IMR-90 (cell line): ENCODE data around the gene LRG1. TPM values are rescaled to one million over a fixed set of nuclear protein-coding genes. Genes with fewer than 3 reads are reported as not detected.

ENCODE experiments used
- ATAC-seq: fragments of 200-7000 bp; cut with Tn5 transposase; 2 replicates; pipeline ENCODE4 v1.9.1; 2020; ENCODE audit warnings: low read depth, mild to moderate bottlenecking, moderate library complexity
- BruUV-seq: library from RNA; stranded (reverse); fragments of 400-500 nt; replicated peaks from 2 replicates; lab custom pipeline; 2021; lab: Mats Ljungman, UMichigan
- CTCF ChIA-PET: fragments of 300-600 bp; formaldehyde crosslinking; extraction: SDS; loops from one replicate; lab custom pipeline; 2021; ENCODE audit warnings: antibody characterized with exemption; lab: Yijun Ruan, JAX
- POLR2A ChIA-PET: fragments of 300-600 bp; sonication (Branson Sonifier 250); formaldehyde crosslinking; loops from one replicate; lab custom pipeline; 2022; ENCODE audit warnings: antibody characterized with exemption; ENCODE audit not compliant: unreplicated experiment; lab: Charles Lee
- DNase-seq: peaks from one replicate; pipeline ENCODE4 v3.0.0; 2013
- H2AFZ ChIP-seq: replicated peaks from 2 replicates; pipeline ENCODE3; 2013; ENCODE audit warnings: low read length, mild to moderate bottlenecking; ENCODE audit not compliant: poor library complexity
- H2AK5ac ChIP-seq: 2 replicates; pipeline ENCODE4 v1.6.1; 2013; ENCODE audit warnings: low read depth, low read length, inconsistent platforms
- H2AK9ac ChIP-seq: replicated peaks from 2 replicates; pipeline ENCODE3; 2013; ENCODE audit warnings: mild to moderate bottlenecking, low read depth, low read length, moderate library complexity; ENCODE audit not compliant: poor library complexity
- H2BK120ac ChIP-seq: 2 replicates; pipeline ENCODE4 v1.6.1; 2013; ENCODE audit warnings: low read depth, low read length, inconsistent platforms
- H2BK15ac ChIP-seq: 3 replicates; pipeline ENCODE4 v1.6.1; 2013; ENCODE audit warnings: low read depth, low read length, inconsistent platforms
- H2BK20ac ChIP-seq: 2 replicates; pipeline ENCODE4 v1.6.1; 2013; ENCODE audit warnings: low read depth, mild to moderate bottlenecking, inconsistent platforms, low read length, moderate library complexity
- H2BK5ac ChIP-seq: 2 replicates; pipeline ENCODE4 v1.6.1; 2013; ENCODE audit warnings: mild to moderate bottlenecking, low read depth, low read length, inconsistent platforms; ENCODE audit not compliant: poor library complexity, severe bottlenecking
- H3K14ac ChIP-seq: replicated peaks from 2 replicates; pipeline ENCODE4 v1.6.1; 2013; ENCODE audit warnings: low read depth, low read length, inconsistent platforms
- H3K18ac ChIP-seq: 2 replicates; pipeline ENCODE4 v1.6.1; 2013; ENCODE audit warnings: low read depth, low read length, control low read depth
- H3K23ac ChIP-seq: 2 replicates; pipeline ENCODE4 v1.6.1; 2013; ENCODE audit warnings: low read depth, low read length, inconsistent platforms
- H3K27ac ChIP-seq: 2 replicates; pipeline ENCODE4 v1.5.1; 2013; ENCODE audit warnings: mild to moderate bottlenecking, control low read depth, low read length; ENCODE audit not compliant: insufficient read depth
- H3K27me3 ChIP-seq: 2 replicates; pipeline ENCODE4 v1.6.1; 2013; ENCODE audit warnings: low read length; ENCODE audit not compliant: control insufficient read depth, insufficient read depth
- H3K36me3 ChIP-seq: 2 replicates; pipeline ENCODE4 v1.6.1; 2013; ENCODE audit warnings: low read length, mixed read lengths; ENCODE audit not compliant: control insufficient read depth, insufficient read depth
- H3K4ac ChIP-seq: 2 replicates; pipeline ENCODE4 v1.6.1; 2013; ENCODE audit warnings: low read depth, low read length, inconsistent platforms
- H3K4me1 ChIP-seq: 2 replicates; pipeline ENCODE4 v1.6.1; 2013; ENCODE audit warnings: low read length, mixed read lengths; ENCODE audit not compliant: control insufficient read depth, insufficient read depth
- H3K4me2 ChIP-seq: 2 replicates; pipeline ENCODE4 v1.6.1; 2013; ENCODE audit warnings: low read depth, mild to moderate bottlenecking, control low read depth, low read length, moderate library complexity
- H3K4me3 ChIP-seq: 2 replicates; pipeline ENCODE4 v1.5.1; 2013; ENCODE audit warnings: low read depth, mild to moderate bottlenecking, control low read depth, low read length, moderate library complexity; ENCODE audit not compliant: insufficient read depth
- H3K56ac ChIP-seq: 2 replicates; pipeline ENCODE4 v1.6.1; 2013; ENCODE audit warnings: low read length, inconsistent platforms; ENCODE audit not compliant: insufficient read depth; ENCODE audit errors: extremely low read depth
- H3K79me1 ChIP-seq, 2 experiments: 2 replicates each; pipeline ENCODE4 v1.6.1; 2013; ENCODE audit warnings: low read length in 2 of 2, inconsistent platforms in 1 of 2, low read depth in 1 of 2
- H3K9ac ChIP-seq: 2 replicates; pipeline ENCODE4 v1.6.1; 2013; ENCODE audit warnings: low read depth, low read length, control low read depth
- H3K9me1 ChIP-seq: 2 replicates; pipeline ENCODE4 v1.6.1; 2013; ENCODE audit warnings: low read length, inconsistent platforms; ENCODE audit not compliant: insufficient read depth
- H3K9me3 ChIP-seq: 2 replicates; pipeline ENCODE4 v1.6.1; 2013; ENCODE audit warnings: low read length; ENCODE audit not compliant: control insufficient read depth, insufficient read depth
- H4K20me1 ChIP-seq: 2 replicates; pipeline ENCODE4 v1.6.1; 2013; ENCODE audit warnings: low read length, inconsistent platforms; ENCODE audit not compliant: insufficient read depth
- H4K5ac ChIP-seq: 2 replicates; pipeline ENCODE4 v1.6.1; 2013; ENCODE audit warnings: mild to moderate bottlenecking, low read depth, low read length, control low read depth
- H4K8ac ChIP-seq, 2 experiments: 2 replicates each; pipeline ENCODE4 v1.6.1; 2013; ENCODE audit warnings: low read depth in 2 of 2, low read length in 2 of 2, control low read depth in 1 of 2, inconsistent platforms in 1 of 2
- H4K91ac ChIP-seq: 2 replicates; pipeline ENCODE4 v1.6.1; 2013; ENCODE audit warnings: low read depth, low read length, inconsistent platforms; ENCODE audit not compliant: insufficient read depth
- BHLHE40 ChIP-seq: fragments of 150-350 bp; IDR thresholded peaks from 2 replicates; pipeline ENCODE4 v1.6.1; 2016; ENCODE audit warnings: mild to moderate bottlenecking, low read depth, low read length
- CEBPB ChIP-seq: IDR thresholded peaks from 2 replicates; pipeline ENCODE4 v1.6.1; 2012; ENCODE audit warnings: low read depth, low read length, improper control_type of control experiment
- CHD1 ChIP-seq: IDR thresholded peaks from 2 replicates; pipeline ENCODE4 v1.6.1; 2012; ENCODE audit warnings: low read depth, low read length, improper control_type of control experiment
- MAFK ChIP-seq: IDR thresholded peaks from 2 replicates; pipeline ENCODE4 v1.6.1; 2012; ENCODE audit warnings: low read depth, low read length, improper control_type of control experiment
- MXI1 ChIP-seq: IDR thresholded peaks from 2 replicates; pipeline ENCODE4 v1.6.1; 2012; ENCODE audit warnings: low read depth, mild to moderate bottlenecking, low read length, moderate library complexity, borderline replicate concordance
- NFE2L2 ChIP-seq: fragments of 150-350 bp; IDR thresholded peaks from 2 replicates; pipeline ENCODE4 v1.6.1; 2016; ENCODE audit warnings: low read depth, mild to moderate bottlenecking, low read length
- POLR2A ChIP-seq: IDR thresholded peaks from 2 replicates; pipeline ENCODE4 v1.6.1; 2012; ENCODE audit warnings: mild to moderate bottlenecking, low read depth, low read length
- RAD21 ChIP-seq: IDR thresholded peaks from 2 replicates; pipeline ENCODE4 v1.6.1; 2012; ENCODE audit warnings: low read length, improper control_type of control experiment
- RCOR1 ChIP-seq: IDR thresholded peaks from 2 replicates; pipeline ENCODE4 v1.6.1; 2012; ENCODE audit warnings: mild to moderate bottlenecking, low read length, improper control_type of control experiment; ENCODE audit not compliant: insufficient replicate concordance
- SMC3 ChIP-seq: fragments of 150-350 bp; IDR thresholded peaks from 2 replicates; pipeline ENCODE4 v1.6.1; 2016; ENCODE audit warnings: low read depth, mild to moderate bottlenecking, antibody characterized with exemption, low read length, moderate library complexity
- WGBS, 2 experiments: methylation state at CpG; one replicate each; pipeline versions ENCODE4 v1.1.5 to v1.1.7; 2013; ENCODE audit warnings: missing lambda C conversion rate in 2 of 2; ENCODE audit not compliant: insufficient read length in 1 of 2; ENCODE audit errors: extremely low coverage in 2 of 2; 5-methylcytosine and 5-hydroxymethylcytosine counted together
- dilution Hi-C: fragments of 300-500 bp; cut with HindIII; formaldehyde crosslinking; loops from one replicate; pipeline ENCODE4 v1.14.3; 2018; ENCODE audit warnings: low sequenced_read_pairs; ENCODE audit not compliant: unreplicated experiment
- in situ Hi-C: fragments of 300-500 bp; cut with MboI; formaldehyde crosslinking; loops from 3 replicates; pipeline ENCODE4 v1.14.3; 2019; ENCODE audit warnings: low sequenced_read_pairs, inconsistent platforms, mixed read lengths
- intact Hi-C: fragments of 100-400 bp; cut with micrococcal nuclease; formaldehyde crosslinking; loops from 2 replicates; pipeline ENCODE4 v1.10.0; 2022
- polyA plus RNA-seq, 3 experiments: library from polyadenylated mRNA; depleted of rRNA; stranded (reverse); fragments of >200 nt; gene quantifications; 2 replicates each; pipeline ENCODE4 v1.2.3, GENCODE V29; 2012; ENCODE audit warnings: low replicate concordance in 1 of 3
- total RNA-seq: library from RNA; depleted of rRNA; stranded (reverse); fragments of >200 nt; gene quantifications from 2 replicates; pipeline ENCODE4 v1.2.3, GENCODE V29; 2012
- TF ChIP-seq, protein P1 (sequence below): fragments of 150-350 bp; IDR thresholded peaks from 2 replicates; pipeline ENCODE4 v1.6.1; 2017; ENCODE audit warnings: mild to moderate bottlenecking, antibody characterized with exemption, low read length, low read depth
- TF ChIP-seq, protein P2 (sequence below): conservative IDR thresholded peaks from 2 replicates; pipeline ENCODE4 v1.5.1; 2012; ENCODE audit warnings: mild to moderate bottlenecking, low read depth, low read length, improper control_type of control experiment

The LRG1 gene
- total and polyA plus RNA-seq, 2 of the 4 experiments (the other 2 are of a cell fraction): not detected

DNA sequence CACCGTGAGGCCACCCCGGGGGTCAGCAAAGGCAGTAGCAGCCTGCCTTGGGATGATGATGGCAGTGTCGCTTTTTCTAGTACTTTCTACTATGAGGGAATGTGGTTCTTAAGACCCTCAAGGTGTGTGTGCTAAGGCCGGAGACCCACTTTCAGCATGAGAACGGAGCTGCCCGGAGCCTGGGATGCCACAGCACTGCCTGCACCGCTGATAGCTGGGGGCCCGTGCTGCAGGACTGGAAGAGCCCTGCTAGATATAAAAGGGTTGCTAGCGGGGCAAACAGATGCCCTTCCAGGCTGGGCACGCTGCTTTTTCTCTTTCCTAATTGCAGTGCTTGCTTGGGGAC, 36.0 kb downstream of the LRG1 start:
- intact Hi-C loops (no loop called here), dilution Hi-C loops (no loop called here), in situ Hi-C loops (no loop called here)
- H3K9me3 ChIP-seq: no peaks in the 10 kb centered on the region
- 88% methylated on average over 3 of the region's 10 CpGs; no CpG with 5 or more reads in 1 of the 2 experiments for WGBS, 2 experiments
- no peak overlapping the region for H3K9ac ChIP-seq
- H3K27ac ChIP-seq: no peak overlapping the region
- peaks cover 54% of the 10 kb centered on the region for H3K36me3 ChIP-seq
- no peak overlapping the region for H2BK120ac ChIP-seq
- DNase-seq: no peak
- H3K4me2 ChIP-seq: no peak overlapping the region
- no peak overlapping the region for H2BK20ac ChIP-seq
- H4K5ac ChIP-seq: no peak overlapping the region
- H3K23ac ChIP-seq: no peak overlapping the region
- no peak overlapping the region for H3K18ac ChIP-seq
- no peak overlapping the region for H3K4me3 ChIP-seq
- peaks cover 0 to 8% of the 10 kb centered on the region in 2 experiments; a peak in 1 of 4 replicates for H3K79me1 ChIP-seq
- no peak for ATAC-seq
- ChIA-PET CTCF (no interaction called here), POLR2A (no interaction called here)
- no peak overlapping the region for H4K91ac ChIP-seq
- peaks cover 4% of the 10 kb centered on the region for H3K4me1 ChIP-seq
- H2BK15ac ChIP-seq: no peak overlapping the region
- no peaks in the 10 kb centered on the region for H3K27me3 ChIP-seq
- H3K4ac ChIP-seq: no peak overlapping the region
- no peak overlapping the region for H3K56ac ChIP-seq
- H2BK5ac ChIP-seq: no peak overlapping the region
- TF ChIP-seq POLR2A (no peak), SMC3 (no peak), BHLHE40 (no peak), CEBPB (no peak), RAD21 (no peak), NFE2L2 (no peak), MAFK (no peak), RCOR1 (no peak), CHD1 (no peak), MXI1 (no peak)
- TF ChIP-seq, protein P1, sequence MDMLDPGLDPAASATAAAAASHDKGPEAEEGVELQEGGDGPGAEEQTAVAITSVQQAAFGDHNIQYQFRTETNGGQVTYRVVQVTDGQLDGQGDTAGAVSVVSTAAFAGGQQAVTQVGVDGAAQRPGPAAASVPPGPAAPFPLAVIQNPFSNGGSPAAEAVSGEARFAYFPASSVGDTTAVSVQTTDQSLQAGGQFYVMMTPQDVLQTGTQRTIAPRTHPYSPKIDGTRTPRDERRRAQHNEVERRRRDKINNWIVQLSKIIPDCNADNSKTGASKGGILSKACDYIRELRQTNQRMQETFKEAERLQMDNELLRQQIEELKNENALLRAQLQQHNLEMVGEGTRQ: no peak
- TF ChIP-seq, protein P2, sequence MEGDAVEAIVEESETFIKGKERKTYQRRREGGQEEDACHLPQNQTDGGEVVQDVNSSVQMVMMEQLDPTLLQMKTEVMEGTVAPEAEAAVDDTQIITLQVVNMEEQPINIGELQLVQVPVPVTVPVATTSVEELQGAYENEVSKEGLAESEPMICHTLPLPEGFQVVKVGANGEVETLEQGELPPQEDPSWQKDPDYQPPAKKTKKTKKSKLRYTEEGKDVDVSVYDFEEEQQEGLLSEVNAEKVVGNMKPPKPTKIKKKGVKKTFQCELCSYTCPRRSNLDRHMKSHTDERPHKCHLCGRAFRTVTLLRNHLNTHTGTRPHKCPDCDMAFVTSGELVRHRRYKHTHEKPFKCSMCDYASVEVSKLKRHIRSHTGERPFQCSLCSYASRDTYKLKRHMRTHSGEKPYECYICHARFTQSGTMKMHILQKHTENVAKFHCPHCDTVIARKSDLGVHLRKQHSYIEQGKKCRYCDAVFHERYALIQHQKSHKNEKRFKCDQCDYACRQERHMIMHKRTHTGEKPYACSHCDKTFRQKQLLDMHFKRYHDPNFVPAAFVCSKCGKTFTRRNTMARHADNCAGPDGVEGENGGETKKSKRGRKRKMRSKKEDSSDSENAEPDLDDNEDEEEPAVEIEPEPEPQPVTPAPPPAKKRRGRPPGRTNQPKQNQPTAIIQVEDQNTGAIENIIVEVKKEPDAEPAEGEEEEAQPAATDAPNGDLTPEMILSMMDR: no peak
- peaks cover 8% of the 10 kb centered on the region; the same call in 1 of the 2 replicates for H3K9me1 ChIP-seq
- no peak overlapping the region for H2AK5ac ChIP-seq
- no peak overlapping the region for H2AFZ ChIP-seq
- H2AK9ac ChIP-seq: no peak overlapping the region
- H3K14ac ChIP-seq: no peak overlapping the region
- no peaks in the 10 kb centered on the region for H4K20me1 ChIP-seq
- BruUV-seq: no TSS peak
- no peak overlapping the region for H4K8ac ChIP-seq
